22Rv1 (cell line): Measurements from ENCODE around the gene MLH3.

Experiments
- ZFX ChIP-seq: fragments of 450-650 bp; IDR thresholded peaks from 2 replicates; pipeline ENCODE4 v1.6.1; 2017; ENCODE audit warnings: antibody characterized with exemption, borderline replicate concordance
- TF ChIP-seq, protein P1 (sequence below): fragments of 450-650 bp; IDR thresholded peaks from 2 replicates; pipeline ENCODE4 v1.5.1; 2017; ENCODE audit warnings: mild to moderate bottlenecking

DNA sequence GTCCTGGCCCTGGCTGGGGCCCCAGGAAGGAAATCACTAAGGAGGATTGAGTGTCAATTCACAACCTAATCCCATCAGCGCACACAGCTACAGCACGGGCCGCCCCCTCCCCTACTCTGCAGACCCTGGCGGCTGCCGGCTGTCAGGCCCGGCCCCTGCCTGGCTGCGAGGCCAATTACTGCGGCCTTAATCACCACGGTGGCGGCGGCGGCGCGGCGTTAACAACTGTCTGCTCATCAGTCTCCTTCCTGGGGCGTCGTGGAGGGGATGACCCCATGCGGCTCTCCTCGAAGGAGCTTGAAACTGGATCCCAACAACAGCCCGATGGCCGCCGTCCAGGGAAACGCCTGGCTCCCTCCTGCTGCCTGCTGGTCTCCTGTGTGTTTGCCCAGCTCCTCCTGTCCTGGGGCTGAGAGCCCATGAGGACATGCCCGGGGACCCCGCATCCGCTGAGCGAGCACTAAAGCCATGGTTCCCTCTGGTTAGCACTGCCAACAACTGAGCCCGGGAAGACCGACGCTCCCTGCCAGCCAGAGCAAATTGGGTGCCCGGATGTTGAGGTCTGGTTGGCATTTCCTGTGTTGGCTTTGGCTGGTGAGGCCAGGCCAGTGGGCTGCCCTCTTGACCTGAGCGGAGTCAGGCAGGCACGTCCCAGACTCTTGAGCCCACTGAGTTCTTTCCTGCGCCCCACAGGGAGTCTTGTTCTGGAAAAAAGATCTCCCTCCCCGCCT lies 70.4 kb downstream of the MLH3 start:
- TF ChIP-seq, protein P1, sequence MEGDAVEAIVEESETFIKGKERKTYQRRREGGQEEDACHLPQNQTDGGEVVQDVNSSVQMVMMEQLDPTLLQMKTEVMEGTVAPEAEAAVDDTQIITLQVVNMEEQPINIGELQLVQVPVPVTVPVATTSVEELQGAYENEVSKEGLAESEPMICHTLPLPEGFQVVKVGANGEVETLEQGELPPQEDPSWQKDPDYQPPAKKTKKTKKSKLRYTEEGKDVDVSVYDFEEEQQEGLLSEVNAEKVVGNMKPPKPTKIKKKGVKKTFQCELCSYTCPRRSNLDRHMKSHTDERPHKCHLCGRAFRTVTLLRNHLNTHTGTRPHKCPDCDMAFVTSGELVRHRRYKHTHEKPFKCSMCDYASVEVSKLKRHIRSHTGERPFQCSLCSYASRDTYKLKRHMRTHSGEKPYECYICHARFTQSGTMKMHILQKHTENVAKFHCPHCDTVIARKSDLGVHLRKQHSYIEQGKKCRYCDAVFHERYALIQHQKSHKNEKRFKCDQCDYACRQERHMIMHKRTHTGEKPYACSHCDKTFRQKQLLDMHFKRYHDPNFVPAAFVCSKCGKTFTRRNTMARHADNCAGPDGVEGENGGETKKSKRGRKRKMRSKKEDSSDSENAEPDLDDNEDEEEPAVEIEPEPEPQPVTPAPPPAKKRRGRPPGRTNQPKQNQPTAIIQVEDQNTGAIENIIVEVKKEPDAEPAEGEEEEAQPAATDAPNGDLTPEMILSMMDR: no peak
- no peak for TF ChIP-seq ZFX
